Transverse colon (tissue), 4 donors: ENCODE data around the gene REXO2.

ENCODE experiments used
- POLR2A ChIP-seq: fragments of 450-650 bp; IDR thresholded peaks from one replicate; pipeline ENCODE4 v1.6.1; 2016; ENCODE audit warnings: antibody characterized with exemption, mild to moderate bottlenecking, moderate library complexity
- POLR2AphosphoS5 ChIP-seq, 3 donors: sonication (generic); formaldehyde crosslinking; IDR thresholded peaks; one replicate each; pipeline ENCODE4 v1.6.1; 2016; ENCODE audit warnings: antibody characterized with exemption in 3 of 3
- TF ChIP-seq, protein P1 (sequence below), 5 experiments: fragments of 200-600 bp in 3 of 5; fragments of 450-650 bp in 2 of 5; sonication (generic) in 3 of 5; IDR thresholded peaks; 1 replicate in 2 of 5; 2 replicates in 3 of 5; pipeline ENCODE4 v1.5.1; 2016 to 2017; ENCODE audit warnings: antibody characterized with exemption in 5 of 5, inconsistent platforms in 3 of 5, mild to moderate bottlenecking in 2 of 5, moderate library complexity in 1 of 5

DNA sequence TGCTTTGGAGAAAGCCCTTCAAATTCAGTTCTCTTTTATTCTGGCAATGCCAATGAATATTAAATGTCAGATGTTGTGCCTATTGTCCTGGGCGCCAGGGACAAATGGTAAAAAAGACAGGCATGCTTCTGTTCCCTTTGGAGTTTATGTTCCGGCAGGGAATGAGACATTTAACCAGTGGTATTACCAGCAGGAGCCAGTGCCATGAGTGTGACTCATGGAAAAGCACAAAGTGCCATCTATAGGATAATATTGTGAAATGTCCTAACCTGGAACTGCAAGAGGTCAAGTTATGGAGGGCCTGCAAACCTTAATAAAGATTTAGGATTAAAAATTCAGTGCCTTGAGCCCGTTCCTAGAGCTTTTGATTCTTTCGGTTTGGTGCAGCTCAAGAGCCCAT lies 39.5 kb downstream of the REXO2 start:
- TF ChIP-seq POLR2A (no peak), POLR2AphosphoS5 (IDR thresholded peaks at IDR 0.05) (no peak)
- TF ChIP-seq, protein P1, sequence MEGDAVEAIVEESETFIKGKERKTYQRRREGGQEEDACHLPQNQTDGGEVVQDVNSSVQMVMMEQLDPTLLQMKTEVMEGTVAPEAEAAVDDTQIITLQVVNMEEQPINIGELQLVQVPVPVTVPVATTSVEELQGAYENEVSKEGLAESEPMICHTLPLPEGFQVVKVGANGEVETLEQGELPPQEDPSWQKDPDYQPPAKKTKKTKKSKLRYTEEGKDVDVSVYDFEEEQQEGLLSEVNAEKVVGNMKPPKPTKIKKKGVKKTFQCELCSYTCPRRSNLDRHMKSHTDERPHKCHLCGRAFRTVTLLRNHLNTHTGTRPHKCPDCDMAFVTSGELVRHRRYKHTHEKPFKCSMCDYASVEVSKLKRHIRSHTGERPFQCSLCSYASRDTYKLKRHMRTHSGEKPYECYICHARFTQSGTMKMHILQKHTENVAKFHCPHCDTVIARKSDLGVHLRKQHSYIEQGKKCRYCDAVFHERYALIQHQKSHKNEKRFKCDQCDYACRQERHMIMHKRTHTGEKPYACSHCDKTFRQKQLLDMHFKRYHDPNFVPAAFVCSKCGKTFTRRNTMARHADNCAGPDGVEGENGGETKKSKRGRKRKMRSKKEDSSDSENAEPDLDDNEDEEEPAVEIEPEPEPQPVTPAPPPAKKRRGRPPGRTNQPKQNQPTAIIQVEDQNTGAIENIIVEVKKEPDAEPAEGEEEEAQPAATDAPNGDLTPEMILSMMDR (IDR thresholded peaks at IDR 0.05), result no peak
